ENCODE data around the gene PLPP7.
"Not testable (repeated sequence)": the region's sequence is repeated elsewhere in the genome, so short reads cannot be mapped to it uniquely, and the experiment has no call there.

The PLPP7 gene

DNA sequence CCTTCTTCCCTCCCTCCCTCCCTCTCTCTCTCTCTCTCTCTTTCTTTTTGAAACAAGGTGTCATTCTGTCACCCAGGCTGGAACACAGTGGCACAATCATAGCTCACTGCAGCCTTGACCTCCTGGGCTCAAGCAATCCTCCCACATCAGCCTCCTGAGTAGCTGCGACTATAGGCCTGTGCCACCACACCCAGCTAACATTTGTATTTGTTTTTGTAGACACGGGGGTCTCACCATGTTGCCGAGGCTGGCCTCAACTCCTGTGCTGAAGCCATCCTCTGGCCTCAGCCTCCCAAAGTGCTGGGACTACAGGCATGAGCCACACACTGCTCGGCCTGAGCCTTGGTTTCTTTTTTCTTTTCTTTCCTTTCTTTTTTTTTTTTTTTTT is 45.8 kb downstream of the PLPP7 start:
- no peak for DNase-seq

DNA sequence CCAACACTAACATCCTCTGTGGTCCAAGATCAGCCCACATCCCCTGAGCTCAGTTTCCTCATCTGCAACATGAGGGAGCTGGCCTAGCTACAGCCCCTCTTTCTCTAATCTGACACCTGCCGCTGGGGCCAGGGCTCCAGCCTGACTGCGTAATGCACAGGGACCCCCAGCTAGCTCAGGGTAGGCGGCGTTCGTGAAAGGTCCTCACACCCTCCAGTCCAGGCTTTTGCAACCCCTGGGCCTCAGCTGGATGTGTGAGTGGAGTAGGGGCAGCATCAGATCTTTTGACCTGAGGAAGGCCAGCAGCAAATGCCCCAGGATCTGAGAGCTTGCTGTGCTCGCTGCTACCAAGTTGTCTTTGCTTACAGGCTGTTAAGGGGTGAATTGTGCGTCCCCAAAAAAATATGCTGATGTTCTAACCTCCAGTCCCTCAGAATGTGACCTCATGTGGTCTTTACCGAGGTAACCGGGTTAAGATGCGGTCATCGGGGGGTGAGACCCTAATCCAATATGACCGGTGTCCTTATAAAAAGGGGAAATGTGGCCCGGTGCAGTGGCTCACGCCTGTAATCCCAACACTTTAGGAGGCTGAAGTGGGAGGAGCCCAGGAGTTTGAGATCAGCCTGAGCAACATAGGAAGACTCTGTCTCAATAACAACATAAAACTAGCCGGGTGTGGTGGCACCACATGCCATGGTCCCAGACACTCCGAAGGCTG is 47.8 kb downstream of the PLPP7 start:
- no peak for DNase-seq

DNA sequence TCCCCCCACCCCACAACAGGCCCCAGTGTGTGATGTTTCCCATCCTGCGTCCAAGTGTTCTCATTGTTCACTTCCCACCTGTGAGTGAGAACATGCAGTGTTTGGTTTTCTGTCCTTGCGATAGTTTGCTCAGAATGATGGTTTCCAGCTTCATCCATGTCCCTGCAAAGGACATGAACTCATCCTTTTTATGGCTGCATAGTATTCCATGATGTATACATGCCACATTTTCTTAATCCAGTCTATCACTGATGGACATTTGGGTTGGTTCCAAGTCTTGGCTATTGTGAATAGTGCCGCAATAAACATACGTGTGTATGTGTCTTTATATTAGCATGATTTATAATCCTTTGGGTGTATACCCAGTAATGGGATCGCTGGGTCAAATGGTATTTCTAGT is 49.7 kb downstream of the PLPP7 start:
- not testable (repeated sequence) for DNase-seq

DNA sequence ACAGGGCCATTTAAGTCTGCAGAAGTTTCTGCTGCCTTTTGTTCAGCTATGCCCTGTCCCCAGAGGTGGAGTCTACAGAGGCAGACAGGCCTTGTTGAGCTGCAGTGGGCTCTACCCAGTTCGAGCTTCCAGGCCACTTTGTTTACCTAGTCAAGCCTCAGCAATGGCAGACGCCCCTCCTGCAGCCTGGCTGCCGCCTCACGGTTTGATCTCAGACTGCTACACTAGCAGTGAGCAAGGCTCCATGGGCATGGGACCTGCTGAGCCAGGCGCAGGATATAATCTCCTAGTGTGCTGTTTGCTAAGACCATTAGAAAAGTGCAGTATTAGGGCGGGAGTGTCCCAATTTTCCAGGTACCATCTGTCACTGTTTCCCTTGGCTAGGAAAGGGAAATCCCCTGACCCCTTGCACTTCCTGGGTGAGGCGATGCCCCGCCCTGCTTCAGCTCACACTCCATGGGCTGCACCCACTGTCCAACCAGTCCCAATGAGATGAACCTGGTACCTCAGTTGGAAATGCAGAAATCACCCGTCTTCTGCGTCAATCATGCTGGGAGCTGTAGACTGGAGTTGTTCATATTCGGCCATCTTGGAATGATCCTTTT is 55.5 kb downstream of the PLPP7 start:
- not testable (repeated sequence) for DNase-seq

DNA sequence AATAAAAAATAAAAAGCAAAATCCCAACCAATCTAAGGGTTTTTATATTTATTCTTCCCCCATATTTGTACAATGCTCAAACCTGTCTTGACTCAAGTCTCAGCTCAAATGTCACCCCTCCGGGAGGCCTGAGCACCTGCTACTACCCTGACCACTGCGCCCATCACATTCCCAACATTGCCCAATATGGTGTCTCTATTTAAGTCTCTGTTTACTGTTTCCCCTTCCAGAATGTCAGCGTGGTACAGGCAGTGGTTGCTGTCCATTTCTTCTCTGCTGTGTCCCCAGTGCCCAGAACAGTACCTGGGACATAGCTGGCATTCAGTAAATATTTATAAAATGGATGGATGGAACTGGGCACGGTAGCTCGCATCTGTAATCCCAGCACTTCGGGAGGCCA is 57.0 kb downstream of the PLPP7 start:
- DNase-seq: no peak

DNA sequence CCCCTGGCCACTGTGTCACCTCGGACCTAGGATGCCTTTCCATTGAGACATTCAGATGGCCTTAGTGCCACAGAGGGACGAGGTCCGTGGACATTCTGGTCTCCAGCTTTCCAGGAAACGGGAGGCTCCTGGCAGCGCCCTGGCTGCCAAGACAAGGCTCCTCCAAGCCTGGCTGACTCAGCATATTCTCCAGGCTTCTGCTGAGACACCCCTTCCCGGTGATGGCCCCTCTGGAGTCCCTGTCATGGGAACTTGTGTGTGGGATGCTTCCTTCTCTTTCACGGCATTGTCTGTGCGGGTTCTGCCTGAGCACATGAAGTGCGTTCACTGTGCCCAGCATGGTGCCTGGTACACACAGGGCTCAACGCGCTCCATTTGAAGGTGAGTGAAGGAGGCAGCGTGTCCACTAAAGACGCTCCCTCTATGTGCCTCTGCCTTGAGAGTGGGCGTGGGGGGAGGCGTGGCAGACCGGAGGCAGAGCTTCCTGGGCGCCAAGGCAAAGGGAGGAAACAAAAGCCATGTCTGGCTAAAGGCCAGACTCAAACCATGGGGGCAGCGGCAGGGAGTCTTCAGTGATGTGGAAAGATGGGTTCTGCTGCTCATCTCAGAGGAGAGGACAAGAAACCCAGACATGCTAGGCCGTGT is 58.0 kb downstream of the PLPP7 start:
- DNase-seq: no peak

DNA sequence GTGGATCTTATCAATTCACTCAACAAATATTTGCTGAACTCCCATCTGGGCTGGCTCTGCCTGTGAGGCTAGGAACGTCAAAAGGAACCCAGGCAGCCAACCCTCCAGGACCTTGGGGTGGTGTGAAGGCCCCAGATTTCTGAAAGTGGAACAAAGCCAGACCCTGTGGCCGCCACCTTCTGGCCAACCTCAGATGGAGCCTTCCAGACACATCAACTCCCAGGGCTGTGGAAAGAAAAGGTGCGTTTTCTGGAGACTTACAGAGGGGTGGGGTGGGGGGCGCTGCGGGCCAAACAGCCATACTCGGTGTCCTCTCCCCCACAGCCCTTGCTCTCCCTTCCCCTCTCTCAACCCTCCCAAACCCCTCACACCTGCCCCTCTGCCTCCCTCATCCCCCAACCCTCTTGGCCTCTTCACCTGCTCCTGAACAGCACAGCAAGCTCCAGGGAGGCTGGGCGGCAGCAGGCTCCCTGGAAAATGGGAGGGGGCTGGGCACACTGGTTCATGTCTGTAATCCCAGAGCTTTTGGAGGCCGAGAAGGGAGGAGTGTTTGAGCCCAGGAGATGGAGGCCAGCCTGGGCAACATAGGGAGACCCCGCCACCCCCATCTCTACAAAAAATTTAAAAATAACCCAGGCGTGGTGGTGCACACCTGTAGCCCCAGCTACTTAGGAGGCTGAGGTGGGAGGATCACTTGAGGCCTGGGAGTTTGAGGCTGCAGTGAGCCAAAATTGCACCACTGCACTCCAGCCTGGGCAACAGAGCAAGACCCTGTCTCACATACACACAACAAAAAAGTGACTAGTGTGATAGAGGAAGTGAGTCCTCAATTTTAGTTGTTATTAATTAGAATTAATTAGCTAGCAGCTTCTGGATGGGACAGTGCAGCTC is 59.4 kb downstream of the PLPP7 start:
- DNase-seq: no peak

DNA sequence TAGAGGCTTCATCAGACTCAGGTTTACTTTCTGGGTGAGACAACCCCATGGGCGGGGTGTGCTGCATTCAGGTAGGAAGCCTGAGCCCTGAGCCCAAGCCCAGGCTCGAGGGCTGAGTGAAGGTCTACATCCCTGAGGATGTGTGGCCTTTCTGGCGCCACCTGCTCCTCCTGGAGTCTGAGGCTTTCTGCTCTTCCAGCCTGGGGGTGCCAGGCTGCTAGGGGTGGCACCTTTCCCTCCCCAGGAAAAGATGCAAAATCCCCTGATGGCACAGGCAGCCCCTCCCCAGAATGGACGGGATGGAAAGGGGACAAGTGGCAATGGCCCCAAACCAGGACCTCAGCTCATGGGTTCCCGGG is 60.0 kb downstream of the PLPP7 start:
- no peak for DNase-seq

DNA sequence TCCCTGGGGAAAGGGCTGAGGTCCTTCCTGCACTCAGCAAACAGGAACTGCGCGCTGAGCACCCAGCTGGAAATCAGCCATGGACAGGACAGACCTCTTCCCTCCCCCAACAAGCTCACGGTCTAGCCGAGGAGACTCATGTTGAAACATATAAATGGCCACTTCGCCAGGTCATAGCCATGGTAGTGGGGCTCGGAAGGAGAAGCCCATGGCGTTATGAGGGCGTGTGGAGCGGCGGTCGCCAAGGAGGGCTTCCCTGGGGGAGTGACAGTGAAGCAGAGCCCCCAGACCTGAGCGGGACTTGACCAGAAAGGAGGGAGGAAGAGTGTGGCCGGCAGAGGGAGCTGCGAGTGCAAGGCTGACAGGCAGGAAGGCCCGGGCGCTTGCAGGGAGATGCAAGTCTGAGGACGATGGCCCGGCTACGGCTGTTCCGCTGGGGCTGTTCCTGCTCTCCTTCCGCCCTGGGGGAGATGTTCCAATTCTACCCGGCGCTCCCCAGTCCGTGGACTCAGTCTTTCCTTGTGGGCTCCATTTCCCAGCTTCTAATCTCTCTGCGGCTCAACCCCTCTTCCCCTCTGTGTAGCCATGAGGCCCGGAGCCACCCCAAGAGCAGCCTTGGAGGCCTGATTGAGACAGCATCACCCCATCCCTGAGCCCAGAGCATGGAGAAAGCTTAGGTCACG is 60.5 kb downstream of the PLPP7 start:
- peak; percentile 87 for DNase-seq

DNA sequence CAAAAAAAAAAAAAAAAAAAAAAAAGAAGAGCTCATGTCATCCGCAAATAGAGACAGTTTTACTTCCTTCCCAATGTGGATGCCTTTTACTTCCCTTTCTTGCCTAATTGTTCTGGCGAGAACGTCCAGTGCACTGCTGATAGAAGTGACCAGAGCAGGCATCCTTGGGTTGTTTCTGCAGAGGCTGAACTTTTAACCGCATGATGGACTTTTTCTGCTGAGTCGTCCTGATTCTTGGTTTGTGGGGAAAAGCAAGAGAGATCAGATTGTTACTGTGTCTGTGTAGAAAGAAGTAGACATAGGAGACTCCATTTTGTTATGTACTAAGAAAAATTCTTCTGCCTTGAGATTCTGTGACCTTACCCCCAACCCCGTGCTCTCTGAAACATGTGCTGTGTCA is 67.0 kb downstream of the PLPP7 start:
- not testable (repeated sequence) for DNase-seq

DNA sequence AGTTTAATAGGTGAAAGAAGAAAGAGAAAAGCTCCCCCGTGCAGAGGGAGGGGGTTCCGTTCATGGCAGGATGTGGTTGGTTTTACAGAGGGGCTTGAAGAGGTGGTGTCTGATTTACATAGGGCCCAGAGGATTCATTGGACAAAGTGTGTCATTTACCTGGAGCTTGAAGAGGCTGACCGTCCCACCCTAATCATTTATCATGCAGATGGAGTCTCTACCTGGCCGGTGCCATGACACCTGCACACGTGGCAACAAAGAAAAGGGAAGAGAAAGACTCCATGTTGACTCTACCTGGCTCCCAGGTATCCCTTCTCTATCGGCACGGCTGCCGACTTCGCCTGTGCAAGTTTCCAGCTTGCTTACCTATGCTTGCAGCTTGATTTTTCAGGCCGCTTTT is 69.0 kb downstream of the PLPP7 start:
- DNase-seq: peak; percentile 43

Measured in activated gamma-delta T cell treated with Interleukin-2 at 50 U/mL for 16 hours (primary cell).